ENCODE measurements around the gene NOTCH4. TPM values are rescaled to one million over a fixed set of nuclear protein-coding genes. Genes with fewer than 3 reads are reported as not detected.

The NOTCH4 gene
- total and polyA plus RNA-seq, 5 experiments from 2014 or later = 0.22 to 1.8 (median 0.48) TPM

DNA sequence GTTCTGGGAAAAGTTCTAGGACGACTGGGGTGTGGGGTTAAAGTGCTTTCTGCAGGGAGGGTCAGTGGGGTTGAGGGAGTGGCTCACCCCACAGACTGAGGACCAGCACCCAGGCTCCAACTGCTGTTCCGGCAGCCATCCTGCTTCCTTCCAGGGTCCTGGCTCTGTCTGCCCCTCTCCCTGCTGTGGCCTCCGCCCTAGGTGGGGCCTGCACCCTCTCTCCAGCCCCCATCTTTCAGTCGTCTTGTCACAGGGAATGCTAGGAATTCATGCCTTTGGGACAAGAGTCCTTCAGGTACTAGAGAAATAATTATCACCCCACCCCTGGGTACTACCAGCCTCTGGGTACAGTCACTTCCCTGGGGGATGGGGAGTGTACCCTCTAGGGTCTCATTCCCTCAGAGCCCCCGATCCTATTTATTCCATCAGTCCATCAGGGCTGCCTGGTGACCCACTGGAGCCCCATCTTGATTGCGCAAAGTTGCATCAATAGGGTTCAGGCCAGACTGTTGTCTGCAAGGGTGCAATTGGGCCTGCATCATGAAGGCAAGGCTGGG is 39.7 kb downstream of the NOTCH4 start, which contains the start of gene AGER:
Gene AGER, minus strand, starts transcription at position 170 of the 557 bp plus-strand sequence. Its CDS starts 31 bp downstream, at position 139.
- Mint-ChIP-seq H3K4me1 (peaks cover 35 to 76% (median 69%) of the 10 kb centered on the region in 4 donors), H3K4me3 (peak within 1 kb of the TSS in 1 of 10 donors; percentile 40), H3K9me3 (no peaks in the 10 kb centered on the region), H3K36me3 (peaks cover 6 to 81% (median 14%) of the 10 kb centered on the region in 3 donors), H3K27me3 (no peaks in the 10 kb centered on the region), H3K27ac (peak within 1 kb of the TSS; percentile 31 to 77 (median 58))
- no peak for ATAC-seq
- POLR2A ChIA-PET = interaction anchor here (9.4 kb wide), 1 partner anchor 8 kb away, joined by 303 read pairs; the partner anchor contains the start of genes GPSM3 and PBX2
- DNase-seq = no peak

DNA sequence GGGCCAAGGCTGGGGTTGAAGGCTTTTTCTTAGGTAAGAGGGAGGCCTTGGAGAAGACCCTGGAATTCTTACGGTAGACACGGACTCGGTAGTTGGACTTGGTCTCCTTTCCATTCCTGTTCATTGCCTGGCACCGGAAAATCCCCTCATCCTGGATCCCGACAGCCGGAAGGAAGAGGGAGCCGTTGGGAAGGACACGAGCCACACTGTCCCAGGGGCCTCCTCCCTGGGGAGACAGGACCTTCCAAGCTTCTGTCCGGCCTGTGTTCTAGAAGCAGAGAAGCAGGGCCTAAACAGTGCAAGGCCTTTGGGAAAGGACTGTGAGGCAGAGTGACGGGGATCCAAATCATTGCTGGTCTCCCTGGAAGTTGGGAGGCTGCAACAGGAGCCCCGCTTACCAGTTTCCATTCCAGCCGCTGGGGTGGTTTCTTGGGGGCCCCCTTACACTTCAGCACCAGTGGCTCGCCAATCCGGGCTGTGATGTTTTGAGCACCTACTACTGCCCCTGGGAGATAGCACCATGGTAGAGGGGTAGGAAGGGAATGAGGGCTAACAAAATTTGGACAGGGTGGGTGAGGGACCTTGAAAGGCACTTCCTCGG is 40.3 kb downstream of the NOTCH4 start:
- Mint-ChIP-seq H3K27me3 (no peaks in the 10 kb centered on the region), H3K4me1 (peaks cover 35 to 76% (median 69%) of the 10 kb centered on the region in 4 donors), H3K9me3 (no peaks in the 10 kb centered on the region), H3K36me3 (peaks cover 6 to 82% (median 14%) of the 10 kb centered on the region in 3 donors), H3K27ac (peak overlapping the region in 6 of 10 donors; percentile 34 to 77 (median 58)), H3K4me3 (peak overlapping the region in 1 of 10 donors; percentile 40)
- ATAC-seq (no peak), DNase-seq (no peak)
- POLR2A ChIA-PET = interaction anchor here (0.9 to 9.4 kb wide), 2 partner anchors 8 to 19 kb away, joined by 3 to 303 read pairs; partner anchors contain the start of genes EGFL8, GPSM3 and PBX2

DNA sequence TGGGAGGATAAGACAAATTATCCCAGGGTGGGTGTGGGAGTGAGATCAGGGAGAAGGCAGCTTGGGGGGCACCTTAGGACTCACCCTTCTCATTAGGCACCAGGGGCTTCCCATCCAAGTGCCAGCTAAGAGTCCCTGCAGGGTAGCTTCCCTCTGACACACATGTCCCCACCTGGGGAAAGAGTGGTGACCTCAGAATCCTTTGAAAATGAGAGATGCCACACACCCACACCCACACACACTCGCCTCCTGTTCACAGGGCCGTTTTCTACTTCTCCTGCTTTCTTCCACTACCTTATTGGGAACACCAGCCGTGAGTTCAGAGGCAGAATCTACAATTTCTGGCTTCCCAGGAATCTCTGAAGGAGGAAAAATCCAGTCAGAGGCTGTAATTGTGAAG is 40.8 kb downstream of the NOTCH4 start:
- POLR2A ChIA-PET = interaction anchor here (0.9 to 9.4 kb wide), 4 partner anchors 9 to 55 kb away, joined by 3 to 303 read pairs (median 3); partner anchors contain the start of genes ATF6B, EGFL8, GPSM3 and PBX2
- DNase-seq = no peak
- Mint-ChIP-seq H3K27ac (peak overlapping the region in 6 of 10 donors; percentile 24 to 71 (median 44)), H3K4me3 (peak overlapping the region in 1 of 10 donors; percentile 1), H3K27me3 (no peaks in the 10 kb centered on the region), H3K36me3 (peaks cover 6 to 80% (median 14%) of the 10 kb centered on the region in 3 donors), H3K4me1 (peaks cover 36 to 73% (median 71%) of the 10 kb centered on the region in 4 donors), H3K9me3 (no peaks in the 10 kb centered on the region)
- ATAC-seq = no peak

DNA sequence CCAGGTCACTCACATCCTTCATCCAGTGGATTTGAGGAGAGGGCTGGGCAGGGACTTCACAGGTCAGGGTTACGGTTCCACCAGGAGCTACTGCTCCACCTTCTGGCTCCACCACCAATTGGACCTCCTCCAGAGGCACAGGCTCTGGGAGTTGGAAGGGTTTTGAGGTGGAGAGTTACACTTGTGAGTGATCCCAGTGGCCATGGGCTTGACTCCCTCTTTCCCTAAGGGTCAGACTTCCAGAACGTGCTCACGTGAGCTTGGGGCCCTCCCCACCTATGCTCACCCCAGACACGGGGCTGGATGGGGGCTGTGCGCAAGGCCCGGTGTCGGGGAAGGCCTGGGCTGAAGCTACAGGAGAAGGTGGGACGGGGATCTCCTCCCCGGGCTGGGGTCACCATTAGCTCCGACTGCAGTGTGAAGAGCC is 41.3 kb downstream of the NOTCH4 start:
- H3K36me3 Mint-ChIP-seq = peaks cover 5 to 75% (median 12%) of the 10 kb centered on the region in 3 donors
- peaks cover 36 to 73% (median 69%) of the 10 kb centered on the region in 4 donors for H3K4me1 Mint-ChIP-seq
- H3K27me3 Mint-ChIP-seq = no peaks in the 10 kb centered on the region
- H3K9me3 Mint-ChIP-seq = no peaks in the 10 kb centered on the region
- POLR2A ChIA-PET = interaction anchor here (0.9 to 9.4 kb wide), 5 partner anchors 9 to 65 kb away, joined by 3 to 303 read pairs (median 3); partner anchors contain the start of genes ATF6B, EGFL8, GPSM3 and PBX2
- peak overlapping the region in 1 of 10 donors; percentile 1 for H3K4me3 Mint-ChIP-seq
- peak overlapping the region in 7 of 10 donors; percentile 40 to 71 (median 57) for H3K27ac Mint-ChIP-seq
- ATAC-seq (no peak), DNase-seq (no peak)

DNA sequence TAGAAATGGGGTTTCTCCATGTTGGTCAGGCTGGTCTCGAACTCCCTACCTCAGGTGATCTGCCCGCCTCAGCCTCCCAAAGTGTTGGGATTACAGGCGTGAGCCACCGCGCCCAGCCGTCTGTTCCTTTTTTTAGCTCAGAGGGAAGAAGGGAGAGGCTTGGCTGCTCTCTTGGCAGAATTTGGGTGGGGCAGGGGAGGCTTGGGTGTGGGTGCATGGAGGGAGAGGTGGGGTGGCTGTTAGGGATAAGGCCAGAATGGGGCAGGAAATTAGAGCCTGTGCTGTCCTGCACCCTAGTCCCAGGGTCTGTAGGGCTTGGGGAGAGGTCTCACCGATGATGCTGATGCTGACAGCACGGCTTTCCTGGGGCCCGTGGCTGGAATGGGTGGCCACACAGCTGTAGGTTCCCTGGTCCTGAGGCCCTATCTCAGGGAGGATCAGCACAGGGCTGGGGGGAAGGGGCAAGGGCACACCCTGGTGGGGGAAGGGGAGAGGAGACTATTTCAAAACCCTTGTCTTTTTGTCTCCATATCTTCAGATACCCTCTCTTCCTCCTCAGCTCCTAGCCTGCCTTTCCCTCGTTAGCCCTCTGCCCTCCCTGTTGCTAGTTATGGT is 41.8 kb downstream of the NOTCH4 start:
- Mint-ChIP-seq H3K4me3 (peak overlapping the region in 1 of 10 donors; percentile 6), H3K27ac (peak overlapping the region in 7 of 10 donors; percentile 15 to 75 (median 52)), H3K27me3 (no peaks in the 10 kb centered on the region), H3K4me1 (peaks cover 35 to 73% (median 69%) of the 10 kb centered on the region in 4 donors), H3K9me3 (no peaks in the 10 kb centered on the region), H3K36me3 (peaks cover 0 to 70% (median 8%) of the 10 kb centered on the region in 3 donors)
- peak in 1 of 10 donors; percentile 38 for DNase-seq
- POLR2A ChIA-PET = interaction anchor here (0.9 to 9.4 kb wide), 4 partner anchors 10 to 65 kb away, joined by 3 to 303 read pairs (median 3); partner anchors contain the start of genes ATF6B, GPSM3 and PBX2
- no peak for ATAC-seq

DNA sequence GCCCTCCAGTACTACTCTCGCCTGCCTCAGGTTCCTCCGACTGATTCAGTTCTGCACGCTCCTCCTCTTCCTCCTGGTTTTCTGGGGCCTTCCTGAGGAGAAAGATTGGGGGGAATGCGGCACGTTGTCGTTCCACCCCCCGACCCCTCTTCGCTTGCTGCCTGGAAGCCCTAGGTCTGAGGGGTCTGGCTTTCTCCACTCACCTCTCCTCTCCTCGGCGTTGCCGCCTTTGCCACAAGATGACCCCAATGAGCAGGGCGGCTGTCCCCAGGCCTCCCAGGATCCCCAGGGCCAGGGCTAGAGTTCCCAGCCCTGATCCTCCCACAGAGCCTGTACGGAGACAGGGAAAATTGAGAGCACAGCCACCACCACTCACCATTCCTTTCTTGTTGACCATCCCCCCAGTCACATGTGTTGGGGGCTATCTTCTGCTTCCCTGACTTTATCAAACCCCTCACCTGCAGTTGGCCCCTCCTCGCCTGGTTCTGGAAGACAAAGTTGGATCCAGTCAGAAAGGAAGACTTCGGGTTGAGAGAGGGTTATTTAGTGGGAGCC is 42.6 kb downstream of the NOTCH4 start:
- peak in 1 of 10 donors; percentile 43 for DNase-seq
- Mint-ChIP-seq H3K27ac (peak overlapping the region; percentile 51 to 98 (median 68)), H3K36me3 (peaks cover 0 to 62% (median 8%) of the 10 kb centered on the region in 3 donors), H3K27me3 (no peaks in the 10 kb centered on the region), H3K4me1 (peaks cover 34 to 73% (median 69%) of the 10 kb centered on the region in 4 donors), H3K4me3 (peak overlapping the region in 5 of 10 donors; percentile 6 to 52 (median 28)), H3K9me3 (no peaks in the 10 kb centered on the region)
- POLR2A ChIA-PET = interaction anchor here (9.4 kb wide), 1 partner anchor 11 kb away, joined by 303 read pairs; the partner anchor contains the start of genes GPSM3 and PBX2
- no peak for ATAC-seq

DNA sequence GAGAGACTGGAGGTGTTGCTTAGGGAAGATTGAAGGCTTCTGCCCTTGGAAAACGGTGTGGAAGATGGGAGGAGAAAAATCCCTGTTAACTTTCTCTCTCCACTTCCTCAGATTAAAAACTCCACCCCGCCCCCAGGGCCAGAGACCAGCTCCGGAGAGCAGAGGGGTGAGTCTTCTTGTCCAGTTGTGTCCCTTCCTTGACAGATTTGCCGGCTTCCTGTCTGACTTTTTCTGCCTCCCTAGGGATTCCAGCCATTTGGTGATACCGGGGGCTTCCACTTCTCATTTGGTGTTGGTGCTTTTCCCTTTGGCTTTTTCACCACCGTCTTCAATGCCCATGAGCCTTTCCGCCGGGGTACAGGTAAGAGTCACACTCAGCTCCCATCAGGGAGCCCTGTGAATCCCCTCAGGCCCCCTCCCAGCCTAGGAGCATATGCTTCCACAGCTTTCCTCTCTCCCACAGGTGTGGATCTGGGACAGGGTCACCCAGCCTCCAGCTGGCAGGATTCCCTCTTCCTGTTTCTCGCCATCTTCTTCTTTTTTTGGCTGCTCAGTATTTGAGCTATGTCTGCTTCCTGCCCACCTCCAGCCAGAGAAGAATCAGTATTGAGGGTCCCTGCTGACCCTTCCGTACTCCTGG is 44.0 kb downstream of the NOTCH4 start:
- Mint-ChIP-seq H3K4me1 (peaks cover 33 to 72% (median 67%) of the 10 kb centered on the region in 4 donors), H3K27me3 (no peaks in the 10 kb centered on the region), H3K36me3 (peaks cover 0 to 51% (median 4%) of the 10 kb centered on the region in 3 donors), H3K9me3 (no peaks in the 10 kb centered on the region), H3K4me3 (peak overlapping the region; percentile 42 to 100 (median 88)), H3K27ac (peak overlapping the region; percentile 19 to 98 (median 90))
- POLR2A ChIA-PET = interaction anchor here (0.7 to 9.4 kb wide), 3 partner anchors 12 to 51 kb away, joined by 3 to 303 read pairs (median 41); partner anchors contain the start of genes ATF6B, FKBPL, GPSM3 and PBX2
- DNase-seq = peak in 1 of 10 donors; percentile 64
- ATAC-seq = no peak

DNA sequence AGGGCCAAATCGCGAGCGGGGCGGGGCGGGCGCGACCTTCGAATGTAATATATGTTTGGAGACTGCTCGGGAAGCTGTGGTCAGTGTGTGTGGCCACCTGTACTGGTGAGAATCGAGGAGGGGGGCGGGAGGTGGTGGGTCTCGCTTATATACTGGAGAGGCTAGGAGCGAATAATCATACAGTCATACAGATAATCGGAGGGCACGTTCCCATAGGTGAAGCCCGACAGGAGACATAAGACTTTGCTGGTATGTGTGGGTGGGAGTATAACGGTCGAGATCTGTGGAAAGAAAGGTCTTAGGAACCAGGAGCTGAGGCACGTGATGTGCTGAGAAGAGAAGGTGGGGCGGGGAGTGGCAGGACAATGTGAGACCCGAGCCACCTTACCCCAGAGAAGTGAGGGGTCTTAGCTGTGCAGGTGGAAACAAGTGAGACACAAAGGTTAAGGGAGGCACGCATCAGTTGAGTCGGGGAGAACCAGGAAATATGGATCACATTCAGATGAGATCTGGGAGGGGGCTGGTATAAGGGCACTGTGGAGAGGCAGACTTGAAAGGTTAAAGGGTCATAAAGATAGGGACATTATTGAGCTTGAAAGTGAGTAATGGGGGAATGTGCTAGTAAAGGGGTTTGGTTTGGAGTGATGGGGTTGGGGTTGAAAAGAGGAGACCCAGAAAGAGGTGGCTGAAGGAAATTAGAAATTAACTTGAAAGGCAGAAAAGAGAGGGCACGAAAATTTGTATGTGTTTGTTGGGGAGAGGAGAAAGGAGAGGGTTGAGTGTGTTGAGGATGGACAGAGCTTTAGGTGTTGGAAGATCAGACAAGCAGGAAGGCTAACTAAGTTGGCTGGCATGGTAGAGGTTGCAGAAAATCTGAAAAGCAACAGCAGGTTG is 45.1 kb downstream of the NOTCH4 start:
- peak overlapping the region; percentile 88 to 100 (median 94) for H3K4me3 Mint-ChIP-seq
- POLR2A ChIA-PET = interaction anchor here (4.4 to 9.4 kb wide), 2 partner anchors 13 to 50 kb away, joined by 41 to 303 read pairs; partner anchors contain the start of genes ATF6B, FKBPL, GPSM3 and PBX2
- peaks cover 0 to 47% (median 4%) of the 10 kb centered on the region in 3 donors for H3K36me3 Mint-ChIP-seq
- DNase-seq (no peak), ATAC-seq (no peak)
- no peaks in the 10 kb centered on the region for H3K27me3 Mint-ChIP-seq
- no peaks in the 10 kb centered on the region for H3K9me3 Mint-ChIP-seq
- peaks cover 37 to 79% (median 72%) of the 10 kb centered on the region in 4 donors for H3K4me1 Mint-ChIP-seq
- peak overlapping the region; percentile 95 to 100 (median 98) for H3K27ac Mint-ChIP-seq

DNA sequence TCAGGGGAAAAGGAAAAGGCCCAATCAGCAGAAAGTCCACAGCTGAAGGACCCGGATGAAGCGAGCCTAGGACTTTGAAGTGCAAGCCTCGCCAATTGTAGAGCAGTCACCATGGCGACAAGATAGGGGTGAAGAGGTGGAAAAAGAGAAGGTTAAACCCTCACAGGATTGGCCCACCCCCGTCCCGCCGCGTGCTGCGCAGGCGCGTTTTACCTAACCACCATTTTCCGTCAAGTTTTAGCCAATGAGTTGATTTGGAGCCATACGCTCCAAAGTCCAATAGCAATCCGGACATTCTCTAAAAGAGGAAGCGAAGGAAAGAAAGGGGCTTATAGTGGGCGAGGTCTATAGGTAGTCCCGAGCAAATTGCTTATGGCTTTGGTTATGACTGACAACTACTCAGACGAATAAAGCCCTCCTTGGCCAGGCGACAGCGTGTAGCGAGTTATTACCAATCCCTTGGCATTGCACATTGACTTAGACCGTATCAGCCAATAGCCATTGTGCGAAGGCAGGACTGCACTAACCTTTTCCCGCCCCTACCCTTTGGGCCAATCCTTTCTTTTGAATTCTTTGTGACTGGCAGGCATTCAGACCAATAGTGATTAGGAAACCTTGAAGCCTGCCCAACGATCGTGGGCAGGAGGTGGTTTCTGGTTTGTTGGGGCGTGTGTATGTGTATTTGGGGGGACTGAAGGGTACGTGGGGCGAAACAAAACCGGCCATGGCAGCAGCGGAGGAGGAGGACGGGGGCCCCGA is 45.9 kb downstream of the NOTCH4 start, which contains the start of gene RNF5:
Gene RNF5, plus strand, starts transcription at position 618 of the 759 bp plus-strand sequence. Its CDS starts 107 bp downstream, at position 725.
- H3K4me1 Mint-ChIP-seq = peaks cover 45 to 84% (median 77%) of the 10 kb centered on the region in 4 donors
- peaks cover 0 to 42% (median 4%) of the 10 kb centered on the region in 3 donors for H3K36me3 Mint-ChIP-seq
- POLR2A ChIA-PET = interaction anchor here (0.7 to 9.4 kb wide), 8 partner anchors 14 to 794 kb away, joined by 3 to 303 read pairs (median 10); partner anchors contain the start of genes ATF6B, EGFL8, FKBPL and GPSM3
- peak within 1 kb of the TSS; percentile 88 to 100 (median 94) for H3K4me3 Mint-ChIP-seq
- DNase-seq (peak; percentile 81 to 99 (median 96)), ATAC-seq (peak; percentile 84 to 85)
- H3K9me3 Mint-ChIP-seq = no peaks in the 10 kb centered on the region
- H3K27me3 Mint-ChIP-seq = no peaks in the 10 kb centered on the region
- peak within 1 kb of the TSS; percentile 95 to 100 (median 98) for H3K27ac Mint-ChIP-seq

Data from naive thymus-derived CD8-positive, alpha-beta T cell (primary cell).